Keratinocyte (primary cell): ENCODE data around the gene S100A5. TPM values are rescaled to one million over a fixed set of nuclear protein-coding genes. Genes with fewer than 3 reads are reported as not detected.

ENCODE experiments used
- DNase-seq: peaks from one replicate; pipeline ENCODE4 v3.0.0-alpha.2; 2011; ENCODE audit warnings: low read depth, missing footprints, low spot score
- FAIRE-seq: peaks from 2 replicates; lab custom pipeline; 2011; peaks lifted over from hg19 to GRCh38; lab: Jason Lieb, UNC
- H2AFZ ChIP-seq: 2 replicates; pipeline ENCODE4 v1.6.0; 2012; ENCODE audit warnings: low read length, control low read depth, inconsistent platforms; ENCODE audit not compliant: control insufficient read depth
- H3K27ac ChIP-seq: 2 replicates; pipeline ENCODE4 v1.5.1; 2011; ENCODE audit warnings: low read length; ENCODE audit not compliant: control insufficient read depth, insufficient read depth
- H3K27me3 ChIP-seq: 3 replicates; pipeline ENCODE4 v1.6.0; 2011; ENCODE audit warnings: low read length; ENCODE audit not compliant: control insufficient read depth, insufficient read depth; ENCODE audit errors: extremely low read depth
- H3K36me3 ChIP-seq, 2 experiments: 2 replicates in 1 of 2; 3 replicates in 1 of 2; pipeline ENCODE4 v1.5.1; 2011; ENCODE audit warnings: low read length in 2 of 2, mild to moderate bottlenecking in 1 of 2; ENCODE audit not compliant: control insufficient read depth in 2 of 2, insufficient read depth in 2 of 2; ENCODE audit errors: extremely low read depth in 1 of 2
- H3K4me1 ChIP-seq: 3 replicates; pipeline ENCODE4 v1.5.1; 2011; ENCODE audit warnings: low read length; ENCODE audit not compliant: control insufficient read depth, insufficient read depth; ENCODE audit errors: extremely low read depth
- H3K4me2 ChIP-seq: 3 replicates; pipeline ENCODE4 v1.6.0; 2011; ENCODE audit warnings: low read depth, low read length; ENCODE audit not compliant: control insufficient read depth, insufficient read depth; ENCODE audit errors: extremely low read depth
- H3K4me3 ChIP-seq, 3 experiments: fragments of 200-600 bp in 1 of 3; sonication (generic) in 1 of 3; 2 replicates in 2 of 3; 3 replicates in 1 of 3; pipeline ENCODE4 v1.5.1; 2011 to 2016; ENCODE audit warnings: low read length in 3 of 3, mild to moderate bottlenecking in 3 of 3, control low read depth in 2 of 3, inconsistent platforms in 1 of 3, low read depth in 1 of 3, mixed read lengths in 1 of 3, mixed run types in 1 of 3, moderate library complexity in 1 of 3; ENCODE audit not compliant: control insufficient read depth in 2 of 3, insufficient read depth in 2 of 3; ENCODE audit errors: extremely low read depth in 1 of 3
- H3K79me2 ChIP-seq: 2 replicates; pipeline ENCODE4 v1.6.0; 2012; ENCODE audit warnings: low read length; ENCODE audit not compliant: control insufficient read depth, insufficient read depth
- H3K9ac ChIP-seq: 3 replicates; pipeline ENCODE4 v1.6.0; 2011; ENCODE audit warnings: low read length; ENCODE audit not compliant: control insufficient read depth, insufficient read depth; ENCODE audit errors: extremely low read depth
- H3K9me1 ChIP-seq: 3 replicates; pipeline ENCODE4 v1.6.0; 2011; ENCODE audit warnings: low read length; ENCODE audit not compliant: control insufficient read depth, insufficient read depth; ENCODE audit errors: extremely low read depth
- H3K9me3 ChIP-seq: 2 replicates; pipeline ENCODE4 v1.5.1; 2012; ENCODE audit warnings: low read depth, low read length; ENCODE audit not compliant: control insufficient read depth
- H4K20me1 ChIP-seq: 3 replicates; pipeline ENCODE4 v1.6.0; 2011; ENCODE audit warnings: low read length; ENCODE audit not compliant: control insufficient read depth, insufficient read depth; ENCODE audit errors: extremely low read depth
- CTCF ChIP-seq, 3 experiments: IDR thresholded peaks in 1 of 3; conservative IDR thresholded peaks in 1 of 3; optimal IDR thresholded peaks in 1 of 3; 2 replicates in 2 of 3; 3 replicates in 1 of 3; pipeline versions ENCODE3 to v1.5.1; 2011; ENCODE audit warnings: low read length in 3 of 3, mild to moderate bottlenecking in 3 of 3, moderate library complexity in 2 of 3, control low read depth in 1 of 3, inconsistent platforms in 1 of 3; ENCODE audit not compliant: insufficient read depth in 2 of 3; ENCODE audit errors: extremely low read depth in 1 of 3
- EZH2 ChIP-seq: IDR thresholded peaks from one replicate; pipeline ENCODE4 v1.6.1; 2012; ENCODE audit warnings: inconsistent platforms, mild to moderate bottlenecking, low read length, moderate library complexity
- dilution Hi-C: fragments of 300-500 bp; cut with MboI; formaldehyde crosslinking; loops from one replicate; pipeline ENCODE4 v1.7.0; 2020; ENCODE audit warnings: low sequenced_read_pairs; ENCODE audit not compliant: extremely low pct_ligation_motif_present
- polyA plus RNA-seq, 5 experiments: library from polyadenylated mRNA; depleted of rRNA in 3 of 5; stranded (reverse) in 3 of 5; stranded (forward) in 1 of 5; unstranded in 1 of 5; fragments of >200 nt; gene quantifications; 1 replicate in 1 of 5; 2 replicates in 3 of 5; 3 replicates in 1 of 5; pipeline versions ENCODE4 v1.2.1 to v1.2.3, GENCODE V29; 2011 to 2012; ENCODE audit warnings: missing spikeins in 2 of 5, low read depth in 1 of 5, low replicate concordance in 1 of 5

S100A5 gene
- polyA plus RNA-seq, 1 donor (not counting 4 experiments of a cell fraction or from before 2014, with no cell fraction given): 0.20 TPM

GRCh38 chr1:153519242-153519641 is 21.5 kb downstream of the S100A5 start:
- Histone ChIP-seq H3K27ac (no peak overlapping the region), H3K4me2 (no peak overlapping the region), H3K9me1 (no peaks in the 10 kb centered on the region), H4K20me1 (no peaks in the 10 kb centered on the region), H3K9ac (no peak overlapping the region), H3K9me3 (no peaks in the 10 kb centered on the region), H3K79me2 (no peaks in the 10 kb centered on the region), H3K36me3 (no peaks in the 10 kb centered on the region), H2AFZ (no peak overlapping the region), H3K4me3 (no peak overlapping the region), H3K27me3 (no peaks in the 10 kb centered on the region), H3K4me1 (peaks cover 20% of the 10 kb centered on the region)
- DNase-seq (no peak), FAIRE-seq (no peak)
- no peak for TF ChIP-seq EZH2
- TF ChIP-seq CTCF (optimal IDR thresholded peaks at IDR 0.05 in 1 of 3, IDR thresholded peaks at IDR 0.05 in 1 of 3, conservative IDR thresholded peaks at IDR 0.05 in 1 of 3; ENCODE audit: extremely low read depth in 1 of 3, insufficient read depth in 2 of 3, low read length in 3 of 3): no peak
- dilution Hi-C loops: no loop called here

- H3K9me1 ChIP-seq: no peaks in the 10 kb centered on the region
- TF ChIP-seq EZH2 (no peak), CTCF (optimal IDR thresholded peaks at IDR 0.05 in 1 of 3, IDR thresholded peaks at IDR 0.05 in 1 of 3, conservative IDR thresholded peaks at IDR 0.05 in 1 of 3; ENCODE audit: extremely low read depth in 1 of 3, insufficient read depth in 2 of 3, low read length in 3 of 3) (no peak)
- peak overlapping the region in 1 of 3 experiments; percentile 48 for H3K4me3 ChIP-seq
- H3K27me3 ChIP-seq: no peaks in the 10 kb centered on the region
- peak overlapping the region; percentile 0 for H2AFZ ChIP-seq
- dilution Hi-C loops: no loop called here
- peak overlapping the region; percentile 58 for H3K9ac ChIP-seq
- H3K79me2 ChIP-seq: no peaks in the 10 kb centered on the region
- H3K9me3 ChIP-seq: no peaks in the 10 kb centered on the region
- DNase-seq: peak; percentile 71
- no peaks in the 10 kb centered on the region for H3K36me3 ChIP-seq
- H3K27ac ChIP-seq: peak overlapping the region; percentile 81
- peak overlapping the region; percentile 79 for H3K4me2 ChIP-seq
- peak; percentile 95 for FAIRE-seq
- peaks cover 24% of the 10 kb centered on the region for H3K4me1 ChIP-seq
- H4K20me1 ChIP-seq: no peaks in the 10 kb centered on the region
These were observed 25.0 kb downstream of the S100A5 start for GRCh38 chr1:153515504-153516394.
